Measurements from ENCODE around the gene CCR3.

- no peak for TF ChIP-seq EP300 (IDR thresholded peaks at IDR 0.05)
- no peak for TF ChIP-seq CTCF (IDR thresholded peaks at IDR 0.05)
- TF ChIP-seq POLR2A (IDR thresholded peaks at IDR 0.05): no peak
Observed at GRCh38 chr3:46280105-46280797, 38.0 kb downstream of the CCR3 start.

Data from tibial nerve (tissue), 4 donors.